Measurements from ENCODE around the gene TWNK.

TWNK gene

DNA sequence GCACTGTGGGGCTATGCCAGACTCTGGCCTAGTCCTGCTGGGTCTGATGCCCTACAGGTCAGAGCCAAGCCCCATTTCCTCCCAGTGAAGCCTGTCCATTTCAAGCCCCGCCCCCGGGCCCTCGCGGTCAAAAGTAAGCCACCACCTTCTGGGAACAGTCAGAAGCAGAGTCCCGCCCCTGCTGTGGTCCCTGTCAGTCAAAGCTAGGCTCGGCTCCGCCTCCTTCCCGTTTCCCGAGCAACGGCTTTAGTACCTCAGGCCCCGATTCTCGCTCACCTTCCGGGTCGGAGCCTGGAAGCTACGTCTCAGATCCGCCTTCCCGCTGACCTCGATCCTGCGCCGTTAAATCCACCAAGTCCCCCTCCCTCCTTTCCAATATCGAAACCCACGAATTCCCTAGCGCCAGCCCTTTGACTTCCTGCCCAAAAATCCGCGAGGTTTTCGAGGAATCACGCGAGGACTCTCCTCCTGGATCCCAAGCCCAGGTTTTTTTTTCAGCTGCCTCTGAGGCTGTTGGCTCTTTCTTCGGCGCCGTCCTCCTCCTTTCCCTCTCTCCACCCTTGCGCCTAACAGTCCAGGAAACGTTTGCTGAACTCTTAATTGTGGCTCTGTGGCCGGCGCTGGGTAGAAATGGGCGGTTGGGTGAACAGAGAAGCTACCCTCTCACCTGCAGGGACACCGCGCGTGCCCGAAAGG lies 55.5 kb downstream of the TWNK start:
- no peaks in the 10 kb centered on the region for H3K9me3 ChIP-seq
- H3K36me3 ChIP-seq, result no peaks in the 10 kb centered on the region
- H3K4me1 ChIP-seq (ENCODE audit: control insufficient read depth in 1 of 2, insufficient read depth in 1 of 2, low read depth in 1 of 2, low read length in 1 of 2), result peaks cover 12 to 13% of the 10 kb centered on the region in 2 experiments
- H3K27ac ChIP-seq, result peak overlapping the region; percentile 38
- peak overlapping the region; percentile 67 to 76 for H3K4me3 ChIP-seq (ENCODE audit: low read depth in 1 of 2, low read length in 1 of 2)
- TF ChIP-seq CTCF (IDR thresholded peaks at IDR 0.05), result no peak
- H3K27me3 ChIP-seq, result peaks cover 67% of the 10 kb centered on the region

GRCh38 chr10:101043363-101043707 lies 56.0 kb downstream of the TWNK start:
- Histone ChIP-seq H3K4me1 (ENCODE audit: control insufficient read depth in 1 of 2, insufficient read depth in 1 of 2, low read depth in 1 of 2, low read length in 1 of 2) (peaks cover 12 to 13% of the 10 kb centered on the region in 2 experiments), H3K36me3 (no peaks in the 10 kb centered on the region), H3K27ac (no peak overlapping the region), H3K9me3 (no peaks in the 10 kb centered on the region), H3K27me3 (peaks cover 68% of the 10 kb centered on the region), H3K4me3 (ENCODE audit: low read depth in 1 of 2, low read length in 1 of 2) (peak overlapping the region; percentile 67 to 76)
- TF ChIP-seq CTCF (IDR thresholded peaks at IDR 0.05), result no peak

Data from neutrophil (primary cell).